ENCODE data around the gene FAM241A. TPM values are rescaled to one million over a fixed set of nuclear protein-coding genes. Genes with fewer than 3 reads are reported as not detected.

FAM241A gene
- polyA plus RNA-seq, 3 donors, result 1.8 to 5.5 (median 4.8) TPM

DNA sequence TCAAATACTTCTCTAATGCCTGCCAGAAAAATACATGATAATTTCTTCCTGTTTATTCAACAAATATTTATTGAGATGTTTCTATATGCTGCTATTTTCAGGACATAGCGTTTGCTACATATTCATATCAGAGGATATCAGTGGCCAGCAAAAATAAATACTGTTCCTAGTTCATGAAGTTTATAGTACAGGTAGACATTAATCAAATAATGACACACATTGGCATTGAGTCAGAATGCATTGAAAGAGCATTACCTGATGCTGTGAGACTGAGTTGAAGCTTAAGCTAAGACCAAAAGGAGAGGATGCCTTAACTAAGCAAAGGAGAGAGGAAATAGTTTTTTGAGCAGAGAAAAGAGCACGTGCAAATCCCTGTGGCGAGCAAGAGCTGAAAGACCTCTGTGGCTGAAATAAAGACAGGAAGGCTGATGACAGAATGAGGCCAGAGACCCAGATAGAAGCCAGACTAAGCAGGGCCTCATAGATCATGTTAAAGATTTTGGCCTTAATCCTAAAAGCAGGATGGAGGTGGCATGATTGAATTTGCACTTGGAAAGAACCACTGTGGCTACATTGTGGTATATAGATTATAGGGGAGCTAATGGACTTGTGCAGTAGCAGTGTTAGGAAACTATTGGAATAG is 36.2 kb downstream of the FAM241A start:
- no peak overlapping the region for H2AFZ ChIP-seq (ENCODE audit: insufficient read depth, low read depth, low read length, poor library complexity, severe bottlenecking)
- no peaks in the 10 kb centered on the region for H3K79me2 ChIP-seq (ENCODE audit: insufficient read depth, low read length)
- Mint-ChIP-seq H3K27ac (no peak overlapping the region), H3K4me1 (peaks cover 26% of the 10 kb centered on the region), H3K36me3 (peaks cover 14 to 15% of the 10 kb centered on the region in 2 donors), H3K9me3 (no peaks in the 10 kb centered on the region), H3K4me3 (no peak overlapping the region), H3K27me3 (ENCODE audit: low read depth in 3 of 3) (no peaks in the 10 kb centered on the region)
- no peak overlapping the region for H3K27ac ChIP-seq (ENCODE audit: low read depth in 1 of 2, low read length in 2 of 2)
- WGBS (ENCODE audit: insufficient coverage), result 89% methylated on average over 2 of the region's 3 CpGs
- H3K27me3 ChIP-seq (ENCODE audit: control insufficient read depth in 2 of 2, insufficient read depth in 2 of 2, low read length in 2 of 2), result no peaks in the 10 kb centered on the region
- DNase-seq, result no peak
- no peak overlapping the region for H3K4me3 ChIP-seq (replicated peaks in 1 of 3; ENCODE audit: low read depth in 2 of 3, low read length in 3 of 3)
- no peak overlapping the region for H3K4me2 ChIP-seq (replicated peaks; ENCODE audit: extremely low read depth, low read length, poor library complexity, severe bottlenecking)
- no peaks in the 10 kb centered on the region for H3K36me3 ChIP-seq (replicated peaks in 1 of 2; ENCODE audit: control insufficient read depth in 1 of 2, insufficient read depth in 2 of 2, low read length in 2 of 2)
- H3K9me3 ChIP-seq (replicated peaks in 1 of 2; ENCODE audit: control insufficient read depth in 1 of 2, insufficient read depth in 1 of 2, low read length in 2 of 2), result no peaks in the 10 kb centered on the region
- no peaks in the 10 kb centered on the region for H4K20me1 ChIP-seq (ENCODE audit: insufficient read depth, low read length)
- H3K9ac ChIP-seq (ENCODE audit: insufficient read depth, low read length, poor library complexity, severe bottlenecking), result no peak overlapping the region
- intact Hi-C loops (cut with micrococcal nuclease), result no loop called here
- H3K4me1 ChIP-seq (ENCODE audit: control insufficient read depth in 1 of 2, insufficient read depth in 2 of 2, low read length in 2 of 2), result peaks cover 17 to 22% of the 10 kb centered on the region in 2 donors
- TF ChIP-seq, protein P1, sequence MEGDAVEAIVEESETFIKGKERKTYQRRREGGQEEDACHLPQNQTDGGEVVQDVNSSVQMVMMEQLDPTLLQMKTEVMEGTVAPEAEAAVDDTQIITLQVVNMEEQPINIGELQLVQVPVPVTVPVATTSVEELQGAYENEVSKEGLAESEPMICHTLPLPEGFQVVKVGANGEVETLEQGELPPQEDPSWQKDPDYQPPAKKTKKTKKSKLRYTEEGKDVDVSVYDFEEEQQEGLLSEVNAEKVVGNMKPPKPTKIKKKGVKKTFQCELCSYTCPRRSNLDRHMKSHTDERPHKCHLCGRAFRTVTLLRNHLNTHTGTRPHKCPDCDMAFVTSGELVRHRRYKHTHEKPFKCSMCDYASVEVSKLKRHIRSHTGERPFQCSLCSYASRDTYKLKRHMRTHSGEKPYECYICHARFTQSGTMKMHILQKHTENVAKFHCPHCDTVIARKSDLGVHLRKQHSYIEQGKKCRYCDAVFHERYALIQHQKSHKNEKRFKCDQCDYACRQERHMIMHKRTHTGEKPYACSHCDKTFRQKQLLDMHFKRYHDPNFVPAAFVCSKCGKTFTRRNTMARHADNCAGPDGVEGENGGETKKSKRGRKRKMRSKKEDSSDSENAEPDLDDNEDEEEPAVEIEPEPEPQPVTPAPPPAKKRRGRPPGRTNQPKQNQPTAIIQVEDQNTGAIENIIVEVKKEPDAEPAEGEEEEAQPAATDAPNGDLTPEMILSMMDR (IDR thresholded peaks at IDR 0.05), result no peak

DNA sequence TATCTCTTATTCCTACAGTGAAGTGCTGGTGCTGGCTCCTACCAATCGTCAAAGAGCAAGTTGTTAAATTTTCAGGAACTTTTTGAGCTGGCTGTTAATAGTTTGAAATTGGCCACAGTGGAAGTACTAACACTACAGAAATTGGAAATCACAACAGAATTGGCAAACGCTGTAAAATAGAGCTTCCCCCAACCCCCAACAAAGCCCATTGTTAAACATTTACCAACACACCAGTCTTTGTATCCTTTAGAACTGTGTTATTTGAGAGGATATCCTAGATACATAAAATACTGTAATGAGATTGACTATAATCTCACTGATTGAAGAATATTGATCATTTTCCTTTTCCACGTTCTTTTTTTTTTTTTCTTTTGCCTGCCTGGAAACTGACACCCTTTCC is 37.4 kb downstream of the FAM241A start:
- peak overlapping the region in 1 of 7 donors; percentile 32 for H3K27ac Mint-ChIP-seq
- no peaks in the 10 kb centered on the region for H3K9me3 Mint-ChIP-seq
- Histone ChIP-seq H3K4me3 (replicated peaks in 1 of 3; ENCODE audit: low read depth in 2 of 3, low read length in 3 of 3) (no peak overlapping the region), H3K27me3 (ENCODE audit: control insufficient read depth in 2 of 2, insufficient read depth in 2 of 2, low read length in 2 of 2) (no peaks in the 10 kb centered on the region), H3K4me2 (replicated peaks; ENCODE audit: extremely low read depth, low read length, poor library complexity, severe bottlenecking) (no peak overlapping the region), H3K27ac (ENCODE audit: low read depth in 1 of 2, low read length in 2 of 2) (no peak overlapping the region), H3K4me1 (ENCODE audit: control insufficient read depth in 1 of 2, insufficient read depth in 2 of 2, low read length in 2 of 2) (peaks cover 20 to 25% of the 10 kb centered on the region in 2 donors), H4K20me1 (ENCODE audit: insufficient read depth, low read length) (no peaks in the 10 kb centered on the region), H2AFZ (ENCODE audit: insufficient read depth, low read depth, low read length, poor library complexity, severe bottlenecking) (no peak overlapping the region), H3K79me2 (ENCODE audit: insufficient read depth, low read length) (no peaks in the 10 kb centered on the region), H3K9ac (ENCODE audit: insufficient read depth, low read length, poor library complexity, severe bottlenecking) (no peak overlapping the region), H3K9me3 (replicated peaks in 1 of 2; ENCODE audit: control insufficient read depth in 1 of 2, insufficient read depth in 1 of 2, low read length in 2 of 2) (no peaks in the 10 kb centered on the region), H3K36me3 (replicated peaks in 1 of 2; ENCODE audit: control insufficient read depth in 1 of 2, insufficient read depth in 2 of 2, low read length in 2 of 2) (no peaks in the 10 kb centered on the region)
- TF ChIP-seq, protein P1 (IDR thresholded peaks at IDR 0.05), result no peak
- no peak overlapping the region for H3K4me3 Mint-ChIP-seq
- peaks cover 16 to 18% of the 10 kb centered on the region in 2 donors for H3K36me3 Mint-ChIP-seq
- DNase-seq, result no peak
- intact Hi-C loops (cut with micrococcal nuclease), result no loop called here
- WGBS (ENCODE audit: insufficient coverage), result no CpG with 5 or more reads among the region's 3 CpGs
- peaks cover 34% of the 10 kb centered on the region for H3K4me1 Mint-ChIP-seq
- no peaks in the 10 kb centered on the region for H3K27me3 Mint-ChIP-seq (ENCODE audit: low read depth in 3 of 3)

Measured in CD14-positive monocyte (primary cell).